WERI-Rb-1 (cell line): ENCODE data around the gene ITGA8.
A peak's percentile ranks its signal among the peaks of the same experiment; 100 is the strongest.
"Not testable (repeated sequence)": the region's sequence is repeated elsewhere in the genome, so short reads cannot be mapped to it uniquely, and the experiment has no call there.

ENCODE experiments used
- DNase-seq: peaks from one replicate; pipeline ENCODE4 v3.0.0-alpha.2; 2020
- H3K27ac ChIP-seq: fragments of 250-450 bp; sonication (Bioruptor Pico); 2 replicates; pipeline ENCODE4 v1.5.1; 2020; ENCODE audit warnings: mild to moderate bottlenecking, moderate library complexity
- H3K27me3 ChIP-seq: fragments of 250-450 bp; sonication (Bioruptor Pico); 2 replicates; pipeline ENCODE4 v1.5.1; 2021; ENCODE audit warnings: mild to moderate bottlenecking, low read depth, moderate library complexity; ENCODE audit not compliant: insufficient read depth, severe bottlenecking
- H3K36me3 ChIP-seq: fragments of 250-450 bp; sonication (Bioruptor Pico); 2 replicates; pipeline ENCODE4 v1.5.1; 2020; ENCODE audit warnings: mild to moderate bottlenecking, moderate library complexity
- H3K4me3 ChIP-seq: 2 replicates; pipeline ENCODE4 v1.5.1; 2011; ENCODE audit warnings: low read depth, mild to moderate bottlenecking, control low read depth, low read length
- H3K9me3 ChIP-seq: fragments of 250-450 bp; sonication (Bioruptor Pico); 2 replicates; pipeline ENCODE4 v1.5.1; 2021; ENCODE audit warnings: mild to moderate bottlenecking, moderate library complexity; ENCODE audit not compliant: severe bottlenecking
- TF ChIP-seq, protein P1 (sequence below): IDR thresholded peaks from 2 replicates; pipeline ENCODE4 v1.5.1; 2011; ENCODE audit warnings: low read depth, mild to moderate bottlenecking, control low read depth, inconsistent platforms, low read length

The ITGA8 gene

DNA sequence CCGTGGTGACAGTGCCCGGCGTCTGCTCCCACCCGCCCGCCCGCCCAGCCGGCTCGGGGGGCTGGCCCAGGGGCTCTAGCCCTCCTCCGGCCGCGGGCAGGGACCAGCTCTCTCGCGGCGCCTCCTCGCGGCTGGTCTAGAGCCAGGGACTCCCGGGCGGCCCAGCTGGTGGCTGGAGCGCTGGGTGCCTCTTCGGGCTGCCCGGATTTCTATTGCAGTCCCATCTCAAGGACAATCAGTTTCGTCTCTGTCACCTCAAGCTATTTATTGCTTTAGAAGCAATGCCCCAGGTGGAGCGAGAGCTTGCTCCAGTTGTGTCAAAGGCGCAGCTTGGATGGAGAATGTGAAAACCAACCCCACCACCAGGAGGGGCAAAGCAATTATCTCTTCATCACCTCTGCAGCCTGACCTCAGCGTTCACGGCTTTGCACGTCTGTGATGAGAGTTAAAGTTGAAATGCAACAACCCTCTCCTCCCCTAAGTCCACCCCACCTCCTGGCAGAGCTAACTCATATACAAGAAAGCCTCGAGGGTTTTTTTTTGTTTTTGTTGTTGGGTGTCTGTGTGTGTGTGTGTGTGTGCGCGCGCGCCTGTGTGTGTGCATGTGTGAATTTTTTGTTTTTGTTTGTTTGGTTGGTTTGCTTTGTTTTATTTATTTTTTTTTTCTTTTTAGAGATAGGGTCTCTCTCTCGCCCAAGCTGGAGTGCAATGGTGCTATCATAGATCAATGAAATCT is at the start of gene ITGA8:
Gene ITGA8 (minus strand): TSS at position 24 of the 736 bp plus-strand sequence. CDS start 151 bp downstream, outside the sequence.
- Histone ChIP-seq H3K4me3 (peak within 1 kb of the TSS; percentile 48), H3K27ac (no peak within 1 kb of the TSS), H3K27me3 (no peaks in the 10 kb centered on the region), H3K9me3 (no peaks in the 10 kb centered on the region), H3K36me3 (no peaks in the 10 kb centered on the region)
- TF ChIP-seq, protein P1, sequence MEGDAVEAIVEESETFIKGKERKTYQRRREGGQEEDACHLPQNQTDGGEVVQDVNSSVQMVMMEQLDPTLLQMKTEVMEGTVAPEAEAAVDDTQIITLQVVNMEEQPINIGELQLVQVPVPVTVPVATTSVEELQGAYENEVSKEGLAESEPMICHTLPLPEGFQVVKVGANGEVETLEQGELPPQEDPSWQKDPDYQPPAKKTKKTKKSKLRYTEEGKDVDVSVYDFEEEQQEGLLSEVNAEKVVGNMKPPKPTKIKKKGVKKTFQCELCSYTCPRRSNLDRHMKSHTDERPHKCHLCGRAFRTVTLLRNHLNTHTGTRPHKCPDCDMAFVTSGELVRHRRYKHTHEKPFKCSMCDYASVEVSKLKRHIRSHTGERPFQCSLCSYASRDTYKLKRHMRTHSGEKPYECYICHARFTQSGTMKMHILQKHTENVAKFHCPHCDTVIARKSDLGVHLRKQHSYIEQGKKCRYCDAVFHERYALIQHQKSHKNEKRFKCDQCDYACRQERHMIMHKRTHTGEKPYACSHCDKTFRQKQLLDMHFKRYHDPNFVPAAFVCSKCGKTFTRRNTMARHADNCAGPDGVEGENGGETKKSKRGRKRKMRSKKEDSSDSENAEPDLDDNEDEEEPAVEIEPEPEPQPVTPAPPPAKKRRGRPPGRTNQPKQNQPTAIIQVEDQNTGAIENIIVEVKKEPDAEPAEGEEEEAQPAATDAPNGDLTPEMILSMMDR, result peak; percentile 47; the same call in 1 of the 2 replicates
- DNase-seq, result peak; percentile 53

DNA sequence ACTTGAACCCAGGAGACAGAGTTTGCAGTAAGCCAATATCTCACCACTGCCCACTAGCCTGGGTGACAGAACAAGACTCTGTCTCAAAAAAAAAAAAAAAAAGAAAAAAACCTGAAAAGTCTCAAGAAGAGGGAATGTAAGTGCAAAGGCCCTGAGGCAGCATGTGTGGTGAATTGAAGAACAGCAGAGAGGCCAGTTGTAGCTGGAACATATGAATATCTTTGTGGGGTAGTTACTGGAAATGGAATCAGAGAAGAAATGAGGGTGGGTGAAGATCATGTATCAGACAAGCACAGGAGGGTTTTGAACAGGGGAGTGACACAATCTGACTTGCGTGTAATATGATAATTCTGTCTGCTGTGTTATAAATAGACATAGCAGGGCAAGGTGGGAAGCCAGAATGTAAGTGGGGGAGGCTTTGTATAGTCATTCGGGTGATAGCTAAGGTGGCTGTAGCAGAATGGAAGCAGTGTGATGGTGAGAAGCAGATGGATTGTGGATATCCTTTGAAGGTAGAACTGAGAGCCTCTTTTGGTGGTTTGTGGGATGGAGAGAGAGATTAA is 45.3 kb upstream of the ITGA8 start:
- Histone ChIP-seq H3K27me3 (no peaks in the 10 kb centered on the region), H3K36me3 (no peaks in the 10 kb centered on the region), H3K4me3 (no peak overlapping the region), H3K9me3 (no peaks in the 10 kb centered on the region), H3K27ac (no peak overlapping the region)
- no peak for DNase-seq
- TF ChIP-seq, protein P1, result no peak

DNA sequence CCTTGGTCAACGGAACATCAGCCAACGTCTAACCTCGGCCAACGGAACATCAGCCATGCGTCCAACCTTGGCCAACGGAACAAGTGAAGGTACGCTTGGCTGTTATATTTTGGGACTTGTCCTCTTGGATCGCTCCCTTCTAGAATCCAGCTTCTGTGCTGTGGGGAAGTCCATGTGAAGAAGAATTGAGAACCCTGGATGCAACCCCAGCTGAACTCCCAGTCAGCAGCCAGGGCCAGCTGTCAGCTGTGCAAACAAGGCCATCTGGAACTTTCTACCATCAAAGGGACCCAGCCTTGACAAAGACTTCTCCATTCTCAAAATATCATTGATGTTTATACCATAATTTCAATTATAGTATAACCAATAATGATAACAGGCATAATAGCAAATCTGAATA is 43.3 kb upstream of the ITGA8 start:
- no peak overlapping the region for H3K4me3 ChIP-seq
- TF ChIP-seq, protein P1, result no peak
- no peak for DNase-seq
- no peak overlapping the region for H3K27ac ChIP-seq
- no peaks in the 10 kb centered on the region for H3K27me3 ChIP-seq
- no peaks in the 10 kb centered on the region for H3K36me3 ChIP-seq
- no peaks in the 10 kb centered on the region for H3K9me3 ChIP-seq

DNA sequence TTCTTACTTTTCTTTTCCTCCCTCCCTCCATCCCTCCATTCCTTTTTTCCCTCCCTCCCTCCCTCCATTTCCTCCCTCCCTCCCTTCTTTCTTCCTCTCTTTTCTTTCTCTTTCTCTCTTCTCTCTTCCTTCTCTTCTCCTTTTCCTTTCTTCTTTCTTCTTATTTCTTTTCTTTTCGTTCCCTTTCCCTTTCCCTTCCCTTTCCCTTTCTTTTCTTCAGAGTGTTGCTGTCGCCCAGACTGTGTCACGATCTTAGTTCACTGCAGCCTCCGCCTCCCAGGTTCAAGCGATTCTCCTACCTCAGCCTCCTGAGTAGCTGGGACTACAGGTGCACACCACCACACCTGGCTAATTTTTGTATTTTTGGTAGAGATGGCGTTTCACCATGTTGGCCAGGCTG is 42.5 kb upstream of the ITGA8 start:
- H3K36me3 ChIP-seq, H3K27me3 ChIP-seq, H3K27ac ChIP-seq, H3K9me3 ChIP-seq, DNase-seq, H3K4me3 ChIP-seq: not testable (repeated sequence)

DNA sequence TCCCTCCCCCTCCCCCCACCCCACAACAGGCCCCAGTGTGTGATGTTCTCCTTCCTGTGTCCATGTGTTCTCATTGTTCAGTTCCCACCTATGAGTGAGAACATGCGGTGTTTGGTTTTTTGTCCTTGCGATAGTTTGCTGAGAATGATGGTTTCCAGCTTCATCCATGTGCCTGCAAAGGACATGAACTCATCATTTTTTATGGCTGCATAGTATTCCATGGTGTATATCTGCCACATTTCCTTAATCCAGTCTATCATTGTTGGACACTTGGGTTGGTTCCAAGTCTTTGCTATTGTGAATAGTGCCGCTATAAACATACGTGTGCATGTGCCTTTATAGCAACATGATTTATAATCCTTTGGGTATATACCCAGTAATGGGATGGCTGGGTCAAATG is 41.5 kb upstream of the ITGA8 start:
- H3K9me3 ChIP-seq, H3K27ac ChIP-seq, H3K36me3 ChIP-seq, DNase-seq, H3K4me3 ChIP-seq, H3K27me3 ChIP-seq: not testable (repeated sequence)

DNA sequence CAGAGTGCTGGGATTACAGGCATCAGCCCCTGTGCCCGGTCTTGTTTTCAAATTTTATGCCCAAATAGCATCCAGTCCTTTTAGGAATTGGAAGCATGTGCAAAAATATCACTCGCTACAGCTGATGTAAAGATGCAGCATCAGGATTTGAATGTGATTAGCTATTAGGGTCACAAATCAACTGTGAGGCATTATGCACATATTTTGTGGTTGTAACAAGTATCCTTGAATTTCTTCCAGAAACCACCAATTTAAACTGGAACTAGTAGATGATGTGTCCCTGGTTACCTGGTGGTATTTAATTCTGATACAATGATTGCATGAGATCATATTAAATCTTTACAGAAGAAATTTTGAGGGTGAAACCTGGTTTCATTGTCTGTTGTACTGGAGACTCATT is 41.0 kb upstream of the ITGA8 start:
- H3K36me3 ChIP-seq, result no peaks in the 10 kb centered on the region
- TF ChIP-seq, protein P1, result no peak
- H3K4me3 ChIP-seq, result no peak overlapping the region
- DNase-seq, result no peak
- no peaks in the 10 kb centered on the region for H3K27me3 ChIP-seq
- H3K27ac ChIP-seq, result no peak overlapping the region
- no peaks in the 10 kb centered on the region for H3K9me3 ChIP-seq

DNA sequence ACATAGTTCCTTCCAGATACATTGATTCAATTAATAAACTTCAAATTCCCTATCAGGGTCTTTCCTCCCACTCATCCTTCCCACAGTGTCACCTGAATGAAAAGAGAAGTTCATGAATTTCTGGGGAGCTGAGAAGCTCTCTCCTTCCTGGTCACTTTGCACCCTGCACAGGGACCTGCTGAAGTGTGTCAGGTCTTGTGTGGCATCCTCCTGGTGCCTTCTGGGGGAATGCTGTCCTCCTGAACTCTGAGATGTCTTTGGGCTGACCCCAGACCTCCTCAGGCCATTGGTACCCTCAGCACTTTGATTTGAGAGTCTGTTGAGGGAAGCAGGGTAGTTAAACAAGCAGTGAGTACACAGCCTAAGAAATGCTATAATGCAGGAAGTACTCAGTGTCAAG is 39.5 kb upstream of the ITGA8 start:
- no peaks in the 10 kb centered on the region for H3K27me3 ChIP-seq
- no peak overlapping the region for H3K4me3 ChIP-seq
- DNase-seq, result no peak
- H3K27ac ChIP-seq, result no peak overlapping the region
- H3K36me3 ChIP-seq, result no peaks in the 10 kb centered on the region
- TF ChIP-seq, protein P1, result no peak
- H3K9me3 ChIP-seq, result no peaks in the 10 kb centered on the region
